HG03354 (cell line): ENCODE results near the gene TSPEAR.
"Not testable (repeated sequence)": the region's sequence is repeated elsewhere in the genome, so short reads cannot be mapped to it uniquely, and the experiment has no call there.

Experiments
- ATAC-seq: cut with Tn5 transposase; IDR thresholded peaks from one replicate; pipeline ENCODE4 v1.9.1; 2021; ENCODE audit warnings: mild to moderate bottlenecking; ENCODE audit not compliant: unreplicated experiment, poor library complexity, severe bottlenecking

The TSPEAR gene

DNA sequence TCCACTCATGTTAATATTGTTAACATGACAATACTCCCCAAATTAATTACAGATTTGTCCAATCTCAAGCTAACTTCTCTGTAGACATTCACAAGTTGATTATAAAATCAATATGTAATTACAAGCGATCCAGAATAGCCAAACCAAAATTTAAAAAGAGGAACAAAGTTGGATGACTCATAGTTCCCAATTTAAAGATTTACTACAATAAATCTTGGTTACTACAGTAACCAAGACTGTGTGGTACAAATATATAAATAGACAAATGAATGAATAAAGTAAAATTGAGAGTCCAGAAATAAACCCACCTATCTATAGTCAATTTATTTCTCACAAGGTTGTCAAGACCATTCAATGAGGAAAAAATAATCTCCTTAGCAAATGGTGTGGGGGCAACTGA, 145.0 kb downstream of the TSPEAR start:
- ATAC-seq, result no peak

DNA sequence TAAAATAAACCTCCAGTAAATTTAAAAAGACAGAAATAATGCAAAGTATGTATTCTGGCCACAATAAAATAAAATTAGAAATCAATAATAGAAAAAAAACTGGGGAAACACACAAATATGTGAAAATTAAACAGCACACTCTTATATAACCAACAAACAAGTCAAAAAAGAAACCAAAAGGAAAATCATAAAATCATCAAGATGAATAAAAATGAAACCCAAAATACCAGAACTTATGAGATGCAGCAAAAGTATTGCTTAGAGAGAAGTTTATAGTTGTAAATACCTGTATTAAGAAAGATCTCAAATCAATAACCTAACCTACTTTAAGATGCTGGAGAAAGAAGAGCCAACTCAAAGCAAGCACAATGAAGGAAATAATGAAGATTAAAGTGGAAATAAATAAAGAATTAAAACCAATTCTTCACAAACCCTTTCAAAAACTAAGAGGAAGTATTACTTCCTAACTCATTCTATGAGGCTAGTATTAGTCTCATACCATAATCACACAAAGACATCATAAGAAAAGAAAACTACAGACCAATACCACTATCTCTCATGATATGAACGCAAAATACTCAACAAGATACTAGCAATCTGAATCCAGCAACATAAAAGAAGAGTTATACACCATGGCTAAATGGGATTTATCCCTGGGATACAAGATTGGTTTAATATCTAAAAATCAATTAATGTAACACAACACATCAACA, 146.3 kb downstream of the TSPEAR start:
- no peak for ATAC-seq

- ATAC-seq, result no peak
Measured at GRCh38 chr21:44564099-44564498, 147.3 kb downstream of the TSPEAR start.

DNA sequence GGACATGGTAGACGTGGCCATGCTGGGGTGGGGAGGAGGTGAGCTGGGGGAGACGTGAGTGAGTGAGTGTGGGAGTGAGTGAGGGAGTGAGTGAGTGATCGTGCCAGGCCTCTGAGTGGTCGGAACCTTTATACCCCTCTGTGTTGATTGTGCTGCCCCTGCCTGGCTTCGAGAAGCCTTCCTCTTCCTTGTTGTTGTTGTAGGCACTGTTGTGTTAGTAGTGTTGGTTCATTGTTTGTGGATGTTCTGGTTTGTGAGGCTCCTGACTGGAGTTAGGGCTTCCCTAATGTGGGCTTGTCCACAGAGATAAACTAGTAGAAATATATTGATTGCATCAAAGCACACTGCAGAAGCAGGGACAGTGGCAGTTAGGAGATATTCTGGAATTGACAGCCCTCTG, 152.7 kb downstream of the TSPEAR start, which contains the start of gene KRTAP10-3:
KRTAP10-3 (minus strand) TSS at position 101 of the 400 bp plus-strand sequence; CDS start at position 21, 80 bp downstream.
- no peak for ATAC-seq

GRCh38 chr21:44558329-44558675, 153.1 kb downstream of the TSPEAR start:
- ATAC-seq, result not testable (repeated sequence)

DNA sequence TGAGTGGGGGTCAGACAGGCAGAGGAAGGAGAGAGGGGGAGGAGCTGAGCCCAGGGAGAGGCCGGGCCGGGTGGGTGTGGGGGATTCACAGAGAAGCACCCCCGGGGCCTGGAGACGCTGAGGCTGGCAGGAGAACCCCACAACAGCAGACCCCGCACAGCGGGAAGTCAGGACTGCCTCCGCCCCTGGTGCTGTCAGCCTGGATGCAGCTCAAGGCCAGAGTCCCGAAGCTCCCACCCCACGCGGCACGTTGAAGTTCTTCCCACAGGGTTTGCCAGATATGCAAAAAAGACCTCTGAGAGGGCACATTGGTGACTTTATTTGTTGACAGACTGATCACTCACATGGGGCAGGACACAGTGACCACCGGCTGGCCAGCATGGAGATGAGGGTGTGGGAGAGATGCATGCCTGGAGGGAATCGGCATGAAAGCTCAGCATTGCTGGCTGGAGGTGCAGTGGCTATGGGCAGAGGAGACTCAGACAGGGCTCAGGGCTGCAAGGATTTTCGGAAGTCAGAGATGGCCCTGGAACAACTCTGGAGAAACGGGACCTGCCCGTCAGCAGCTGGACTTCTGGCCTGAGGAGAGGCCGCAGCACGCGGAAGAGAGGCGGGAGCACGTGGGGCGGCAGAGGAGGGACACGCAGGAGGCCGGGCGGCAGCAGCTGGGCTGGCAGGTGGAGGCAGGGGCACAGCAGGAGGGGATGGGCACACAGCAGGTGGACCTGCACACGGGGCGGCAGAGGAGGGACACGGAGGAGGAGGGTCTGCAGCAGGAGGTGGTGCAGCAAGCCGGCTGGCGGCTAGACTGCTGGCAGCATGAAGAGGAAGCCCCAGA, 153.7 kb downstream of the TSPEAR start:
- no peak for ATAC-seq

GRCh38 chr21:44556879-44557278, 154.5 kb downstream of the TSPEAR start:
- no peak for ATAC-seq

GRCh38 chr21:44555200-44555875, 156.0 kb downstream of the TSPEAR start:
- no peak for ATAC-seq

DNA sequence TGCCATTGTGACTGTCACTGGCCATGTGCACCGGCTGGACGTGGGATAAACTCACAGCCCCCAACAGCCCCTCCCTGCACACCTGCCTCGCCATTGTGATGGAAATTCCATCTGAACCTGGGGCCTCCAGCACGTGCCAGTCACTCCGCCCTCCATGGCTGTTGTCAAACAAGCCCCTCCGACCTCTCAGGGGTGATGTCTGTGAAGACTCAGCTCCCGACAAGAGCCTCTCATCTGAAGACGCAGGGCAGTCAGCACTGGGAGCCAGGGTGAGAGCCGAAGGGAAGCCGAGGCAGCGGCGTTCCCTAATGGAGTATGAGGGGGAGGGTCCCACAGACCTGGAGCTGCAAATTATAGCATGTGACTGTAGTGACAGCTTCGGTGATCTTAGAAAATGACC, 158.7 kb downstream of the TSPEAR start:
- ATAC-seq, result no peak

GRCh38 chr21:44552136-44552535, 159.2 kb downstream of the TSPEAR start:
- no peak for ATAC-seq

- no peak for ATAC-seq
Measured at GRCh38 chr21:44551340-44551961, 159.9 kb downstream of the TSPEAR start, which contains the start of gene KRTAP10-2. Gene KRTAP10-2, minus strand, starts transcription at chr21:44551505. Its CDS starts 47 bp downstream, at chr21:44551458.

DNA sequence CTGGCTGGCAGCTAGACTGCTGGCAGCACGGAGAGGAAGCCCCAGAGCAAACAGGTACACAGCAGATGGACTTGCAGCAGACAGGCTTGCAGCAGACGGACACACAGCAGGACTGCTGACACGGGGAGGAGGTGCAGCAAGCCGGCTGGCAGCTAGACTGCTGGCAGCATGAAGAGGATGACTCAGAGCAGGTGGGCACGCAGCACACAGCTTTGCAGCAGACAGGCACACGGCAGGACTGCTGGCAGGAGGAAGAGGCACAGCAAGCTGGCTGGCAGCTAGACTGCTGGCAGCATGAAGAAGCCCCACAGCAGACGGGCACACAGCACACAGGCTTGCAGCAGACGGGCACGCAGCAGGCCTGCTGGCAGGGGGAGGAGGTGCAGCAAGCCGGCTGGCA, 160.6 kb downstream of the TSPEAR start:
- no peak for ATAC-seq

DNA sequence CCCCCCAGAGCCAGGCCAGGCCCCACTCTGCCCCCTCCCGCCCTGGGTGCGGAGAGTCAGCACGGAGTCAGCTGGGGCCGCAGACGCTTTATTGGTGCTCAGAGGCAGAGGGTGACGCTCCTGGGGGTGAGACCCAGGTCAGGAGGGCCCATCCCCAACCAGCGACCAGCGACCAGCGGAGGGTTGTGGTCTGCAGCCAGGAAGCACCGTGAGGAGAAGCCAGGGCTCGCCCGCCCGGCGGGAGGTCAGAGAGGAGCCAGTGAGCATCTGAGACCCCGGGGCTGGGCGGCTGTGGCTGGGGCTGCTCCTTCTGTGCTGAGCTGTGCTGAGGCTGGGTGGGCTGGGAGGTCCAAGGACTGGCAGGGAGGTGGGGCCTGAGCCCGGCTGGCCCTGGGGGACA, 161.1 kb downstream of the TSPEAR start:
- ATAC-seq, result not testable (repeated sequence)

GRCh38 chr21:44549525-44550211, 161.7 kb downstream of the TSPEAR start:
- no peak for ATAC-seq

GRCh38 chr21:44548922-44549321, 162.4 kb downstream of the TSPEAR start:
- ATAC-seq, result no peak

GRCh38 chr21:44548381-44548780, 163.0 kb downstream of the TSPEAR start:
- ATAC-seq, result no peak

GRCh38 chr21:44547656-44548331, 163.6 kb downstream of the TSPEAR start:
- ATAC-seq, result no peak

- no peak for ATAC-seq
Measured at GRCh38 chr21:44544566-44544965, 166.8 kb downstream of the TSPEAR start.

DNA sequence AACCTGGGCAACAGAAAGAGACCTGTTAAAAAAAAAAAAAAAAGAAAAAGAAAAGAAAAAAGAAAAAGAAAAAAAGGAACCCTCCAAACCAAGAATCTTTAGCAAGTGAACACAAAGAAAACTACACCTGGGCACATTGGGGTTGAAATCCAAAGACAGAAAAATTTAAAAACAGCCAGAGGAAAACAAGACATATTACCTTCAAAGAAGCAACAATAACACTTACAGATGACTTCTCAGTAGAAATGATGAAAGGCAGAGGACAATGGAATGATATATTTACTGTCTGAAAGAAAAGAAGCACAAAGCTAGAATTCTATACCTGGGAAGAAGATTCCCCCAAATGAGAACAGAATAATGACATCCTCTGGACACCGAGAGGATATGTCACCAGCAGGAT, 168.7 kb downstream of the TSPEAR start:
- ATAC-seq, result no peak
